ENCODE measurements around the gene SCFD2. TPM values are rescaled to one million over a fixed set of nuclear protein-coding genes. Genes with fewer than 3 reads are reported as not detected.

Gene SCFD2
- total RNA-seq, 6 experiments from 2014 or later: 35.2 to 46.7 (median 41.5) TPM

- DNase-seq: no peak
- H3K27me3 Mint-ChIP-seq (ENCODE audit: insufficient read depth): no peaks in the 10 kb centered on the region
- no peak overlapping the region for H3K27ac Mint-ChIP-seq
- no peak for TF ChIP-seq CTCF (IDR thresholded peaks at IDR 0.05)
- H3K9me3 Mint-ChIP-seq: peaks cover 9% of the 10 kb centered on the region
- H3K4me3 Mint-ChIP-seq: no peak overlapping the region
- H3K4me1 Mint-ChIP-seq (ENCODE audit: low read depth): peaks cover 16% of the 10 kb centered on the region
- H3K36me3 Mint-ChIP-seq (ENCODE audit: low read depth): peaks cover 16% of the 10 kb centered on the region
Observed at GRCh38 chr4:53089936-53090729, 275.7 kb downstream of the SCFD2 start.

GRCh38 chr4:53088152-53088551 lies 277.7 kb downstream of the SCFD2 start:
- H3K27me3 Mint-ChIP-seq (ENCODE audit: insufficient read depth): no peaks in the 10 kb centered on the region
- peaks cover 32% of the 10 kb centered on the region for H3K36me3 Mint-ChIP-seq (ENCODE audit: low read depth)
- no peak for TF ChIP-seq CTCF (IDR thresholded peaks at IDR 0.05)
- H3K4me1 Mint-ChIP-seq (ENCODE audit: low read depth): peaks cover 16% of the 10 kb centered on the region
- DNase-seq: no peak
- no peak overlapping the region for H3K4me3 Mint-ChIP-seq
- H3K9me3 Mint-ChIP-seq: peaks cover 28% of the 10 kb centered on the region
- H3K27ac Mint-ChIP-seq: no peak overlapping the region

GRCh38 chr4:53076374-53076958 lies 289.4 kb downstream of the SCFD2 start:
- Mint-ChIP-seq H3K4me1 (ENCODE audit: low read depth) (peaks cover 15% of the 10 kb centered on the region), H3K36me3 (ENCODE audit: low read depth) (0 out of 2 replicates have a peak, but pooled peaks cover 3% of the 10 kb centered on the region), H3K4me3 (no peak overlapping the region), H3K9me3 (no peaks in the 10 kb centered on the region), H3K27me3 (ENCODE audit: insufficient read depth) (no peaks in the 10 kb centered on the region), H3K27ac (no peak overlapping the region)
- TF ChIP-seq CTCF (IDR thresholded peaks at IDR 0.05): no peak
- no peak for DNase-seq

- Mint-ChIP-seq H3K27ac (no peak overlapping the region), H3K9me3 (no peaks in the 10 kb centered on the region), H3K4me3 (no peak overlapping the region), H3K36me3 (ENCODE audit: low read depth) (0 out of 2 replicates have a peak, but pooled peaks cover 7% of the 10 kb centered on the region), H3K27me3 (ENCODE audit: insufficient read depth) (no peaks in the 10 kb centered on the region), H3K4me1 (ENCODE audit: low read depth) (peaks cover 15% of the 10 kb centered on the region)
- DNase-seq: no peak
- no peak for TF ChIP-seq CTCF (IDR thresholded peaks at IDR 0.05)
Observed at GRCh38 chr4:53075162-53075785, 290.6 kb downstream of the SCFD2 start.

- Mint-ChIP-seq H3K27ac (no peak overlapping the region), H3K4me3 (no peak overlapping the region), H3K36me3 (ENCODE audit: low read depth) (peaks cover 17% of the 10 kb centered on the region), H3K4me1 (ENCODE audit: low read depth) (peaks cover 11% of the 10 kb centered on the region), H3K27me3 (ENCODE audit: insufficient read depth) (no peaks in the 10 kb centered on the region; the same call in 1 of the 2 replicates), H3K9me3 (no peaks in the 10 kb centered on the region)
- TF ChIP-seq CTCF (IDR thresholded peaks at IDR 0.05): no peak
- DNase-seq: peak; percentile 6
Observed at GRCh38 chr4:53068755-53069330, 297.0 kb downstream of the SCFD2 start.
